HG03457 (cell line): ENCODE data around the gene CEP135.

ENCODE experiments used
- ATAC-seq: cut with Tn5 transposase; IDR thresholded peaks from one replicate; pipeline ENCODE4 v1.9.1; 2021; ENCODE audit warnings: moderate number of reproducible peaks; ENCODE audit not compliant: unreplicated experiment

CEP135 gene

DNA sequence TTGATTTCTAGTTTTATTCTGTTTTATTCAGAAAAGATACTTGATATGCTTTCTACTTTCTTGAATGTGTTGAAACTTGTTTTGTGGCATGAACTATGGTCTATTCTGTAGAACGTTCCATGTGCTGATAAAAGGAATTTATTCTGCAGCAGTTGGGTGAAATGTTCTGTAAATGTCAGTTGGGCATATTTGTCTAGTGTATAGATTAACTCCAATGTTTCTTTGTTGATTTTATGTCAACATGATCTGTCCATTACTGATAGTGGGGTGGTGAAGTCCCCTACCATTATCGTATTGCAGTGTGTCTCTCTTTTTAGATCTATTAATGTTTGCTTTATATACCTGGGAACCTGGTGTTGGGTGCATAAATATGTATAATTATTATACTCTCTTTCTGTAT is 55.5 kb downstream of the CEP135 start:
- ATAC-seq: no peak

DNA sequence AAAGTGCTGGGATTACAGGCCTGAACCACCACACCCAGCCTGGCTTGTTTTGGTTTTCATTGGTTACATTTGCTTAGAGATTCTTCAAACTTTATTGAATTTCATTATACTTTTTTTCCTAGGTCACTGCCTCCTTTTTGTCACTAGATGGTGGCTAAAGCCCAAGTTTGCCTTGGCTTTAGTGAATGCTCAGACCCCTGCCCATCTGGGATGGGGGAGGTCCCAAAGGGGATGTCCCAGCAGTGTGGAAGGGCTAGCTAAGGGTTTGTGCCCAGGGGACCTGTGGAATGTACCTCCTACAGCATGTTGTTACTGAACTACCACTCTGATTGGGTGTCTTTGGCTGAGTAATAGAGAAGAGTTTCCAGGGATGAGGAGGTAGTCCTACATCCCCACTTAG is 58.4 kb downstream of the CEP135 start:
- ATAC-seq: no peak

DNA sequence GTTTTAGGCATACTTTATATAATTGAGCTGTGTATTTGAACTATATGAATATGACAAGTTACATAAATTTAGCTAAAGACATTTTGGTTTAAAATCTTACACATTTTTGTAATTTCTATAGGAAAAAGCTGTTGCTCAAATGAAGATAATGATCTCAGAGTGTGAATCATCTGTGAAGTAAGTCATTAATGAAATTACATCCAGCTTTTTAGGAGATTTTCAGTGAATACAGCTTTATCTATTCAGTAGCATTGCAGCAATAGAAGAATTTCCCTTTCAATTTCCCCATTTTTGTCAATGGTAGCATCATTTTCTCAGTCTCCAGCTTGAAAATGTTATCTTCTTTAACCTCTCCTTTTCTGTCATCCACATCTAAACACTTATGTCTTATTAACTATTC is 59.5 kb downstream of the CEP135 start:
- ATAC-seq: no peak

DNA sequence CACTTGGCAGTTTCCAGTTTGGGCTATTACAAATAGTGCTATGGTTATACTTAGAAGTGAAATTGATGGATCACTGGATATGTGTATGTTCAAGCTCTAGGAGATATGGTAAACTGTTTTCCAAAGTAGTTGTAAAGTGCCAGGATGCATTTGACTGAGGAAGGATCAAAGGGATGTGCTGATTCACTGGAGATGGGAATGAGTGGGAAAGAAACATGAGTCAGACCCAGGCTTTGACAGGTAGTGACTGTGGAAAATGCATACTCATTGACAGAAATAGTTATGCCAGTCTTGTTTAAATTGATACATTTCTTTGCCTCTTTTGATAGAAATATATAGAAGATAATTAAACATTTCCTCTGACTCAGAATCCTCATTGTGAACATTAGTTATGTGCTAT is 77.9 kb downstream of the CEP135 start:
- no peak for ATAC-seq

DNA sequence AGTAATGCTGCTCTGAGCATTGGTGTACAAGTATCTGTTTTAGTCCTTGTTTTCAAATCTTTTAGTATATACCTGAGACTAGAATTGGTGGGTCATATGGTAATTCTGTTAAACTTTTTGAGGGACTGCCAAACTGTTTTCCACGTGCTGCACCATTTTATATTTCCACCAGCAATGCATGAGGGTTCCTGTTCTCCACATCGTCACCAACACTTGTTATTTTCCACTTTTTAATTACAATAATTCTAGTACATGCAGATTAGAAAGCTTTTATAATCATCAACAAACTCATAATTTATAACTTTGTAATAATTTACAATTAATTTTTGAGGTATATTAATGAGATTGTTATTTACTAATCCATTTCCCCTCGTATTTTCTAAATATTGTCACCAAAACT is 79.4 kb downstream of the CEP135 start:
- ATAC-seq: no peak

DNA sequence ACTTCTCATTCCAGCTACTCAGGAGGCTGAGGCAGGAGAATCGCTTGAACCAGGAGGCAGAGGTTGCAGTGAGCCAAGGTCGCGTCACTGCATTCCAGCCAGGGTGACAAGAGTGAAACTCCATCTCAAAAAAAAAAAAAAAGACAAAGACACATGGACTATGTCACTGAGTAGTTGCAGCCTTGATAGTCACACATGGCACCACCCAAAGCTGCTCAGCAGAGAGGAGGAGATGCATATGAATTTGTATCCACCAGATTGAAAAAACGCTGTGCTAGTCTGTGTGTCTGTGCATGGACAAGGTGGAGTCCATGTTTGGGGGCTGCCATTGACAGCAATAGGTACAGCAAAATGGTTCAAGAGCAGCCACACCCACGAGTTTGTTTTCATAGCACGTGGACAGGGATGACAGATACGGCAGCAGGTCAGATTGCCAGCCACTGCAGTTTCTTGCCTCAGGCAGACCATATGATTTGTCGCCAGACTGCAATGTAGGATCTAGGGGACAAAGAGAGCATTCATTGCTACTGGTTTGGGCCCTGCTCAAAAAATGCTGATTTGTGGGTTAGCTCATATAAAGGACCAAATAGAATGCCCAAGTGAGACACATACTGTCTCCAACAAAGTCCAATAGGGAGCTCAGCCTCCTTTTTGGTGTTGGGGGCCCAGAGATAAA is 89.9 kb downstream of the CEP135 start:
- ATAC-seq: no peak

DNA sequence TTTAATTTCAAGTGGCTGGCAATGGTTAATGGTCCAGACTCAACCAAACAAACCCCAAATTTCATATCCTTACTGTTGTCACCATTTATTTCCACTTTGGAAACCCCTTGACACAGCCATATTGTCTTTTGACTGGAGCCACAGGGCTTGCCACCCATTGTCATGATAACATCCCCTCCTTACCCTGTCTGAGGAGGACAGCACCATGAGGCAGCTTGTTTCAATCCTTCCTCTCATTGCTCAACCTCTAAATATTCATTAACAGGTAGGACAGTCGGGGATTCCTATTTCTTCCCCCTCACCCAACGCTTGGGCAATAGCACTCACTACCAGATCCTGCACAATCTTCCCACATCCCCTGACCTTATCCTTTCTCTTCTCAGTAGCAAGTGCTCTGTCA is 92.1 kb downstream of the CEP135 start:
- ATAC-seq: no peak

DNA sequence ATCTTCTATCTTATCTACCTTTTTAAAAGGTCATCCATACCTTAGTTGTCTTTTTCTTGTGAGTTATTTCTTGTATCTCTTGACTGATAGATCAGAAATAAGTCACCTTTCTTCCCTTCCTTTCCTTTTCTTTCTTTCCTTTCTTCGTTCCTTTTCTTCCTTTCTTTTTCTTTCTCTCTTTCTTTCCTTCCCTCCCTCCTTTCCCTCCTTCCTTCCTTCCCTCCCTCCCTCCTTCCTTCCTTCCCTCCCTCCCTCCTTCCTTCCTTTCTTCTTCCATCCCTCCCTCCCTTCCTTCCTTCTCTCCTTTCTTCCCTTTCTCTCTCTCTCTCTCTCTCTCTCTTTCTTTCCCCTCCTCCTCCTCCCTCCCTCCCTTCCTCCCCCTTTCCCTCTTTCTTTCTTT is 93.5 kb downstream of the CEP135 start:
- no peak for ATAC-seq

DNA sequence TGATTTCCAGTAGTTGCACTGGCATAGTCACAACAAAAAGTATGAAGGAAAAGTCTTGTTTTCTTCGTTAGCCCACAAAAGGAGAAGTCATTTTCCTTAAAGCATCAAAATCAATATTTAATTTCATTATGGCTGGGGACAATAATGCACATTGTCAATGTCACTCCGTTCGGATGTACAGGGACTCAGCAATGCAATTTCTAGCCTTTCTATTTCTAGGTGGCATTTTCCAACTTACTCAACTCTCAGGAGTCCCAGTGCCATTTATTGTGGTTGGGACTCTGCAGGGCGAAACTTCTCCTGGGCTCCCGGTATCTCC is 99.6 kb downstream of the CEP135 start:
- no peak for ATAC-seq

DNA sequence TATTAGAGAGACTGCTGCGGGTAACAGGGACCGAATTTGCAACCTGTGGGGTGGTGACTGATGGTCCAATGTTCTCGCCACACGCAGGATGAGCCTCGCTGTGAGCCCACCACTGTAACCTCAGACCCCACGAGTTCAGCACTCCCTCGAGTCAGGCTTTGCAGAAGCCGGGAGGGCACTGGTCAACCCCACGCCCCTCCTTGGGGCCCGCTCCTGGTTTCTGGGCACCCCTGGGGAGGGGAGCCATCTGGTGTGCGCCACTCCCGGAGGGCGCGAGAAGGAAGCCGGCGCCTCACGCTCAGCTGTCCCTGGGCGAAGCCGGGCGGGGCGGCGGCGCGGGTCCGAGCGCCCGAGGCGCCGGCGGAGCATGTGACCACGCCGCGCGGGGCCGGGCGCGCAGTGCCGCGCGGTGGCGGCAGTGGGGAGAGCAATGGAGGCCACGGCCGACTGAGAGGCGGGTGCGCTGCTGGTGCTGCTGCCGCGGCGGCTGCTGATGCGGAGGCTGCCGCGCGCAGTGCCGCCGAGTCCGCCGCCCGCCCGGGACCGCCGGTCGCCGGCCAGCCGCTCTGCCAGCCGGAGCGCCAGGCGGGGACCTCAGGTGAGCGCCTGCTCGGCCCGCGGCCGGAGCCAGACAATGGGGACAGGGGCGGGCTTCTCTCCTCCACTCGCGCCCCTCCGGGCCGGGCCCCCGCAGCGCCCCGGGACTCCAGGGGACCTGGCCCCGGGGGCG is 100.1 kb downstream of the CEP135 start:
- ATAC-seq: peak; percentile 96

DNA sequence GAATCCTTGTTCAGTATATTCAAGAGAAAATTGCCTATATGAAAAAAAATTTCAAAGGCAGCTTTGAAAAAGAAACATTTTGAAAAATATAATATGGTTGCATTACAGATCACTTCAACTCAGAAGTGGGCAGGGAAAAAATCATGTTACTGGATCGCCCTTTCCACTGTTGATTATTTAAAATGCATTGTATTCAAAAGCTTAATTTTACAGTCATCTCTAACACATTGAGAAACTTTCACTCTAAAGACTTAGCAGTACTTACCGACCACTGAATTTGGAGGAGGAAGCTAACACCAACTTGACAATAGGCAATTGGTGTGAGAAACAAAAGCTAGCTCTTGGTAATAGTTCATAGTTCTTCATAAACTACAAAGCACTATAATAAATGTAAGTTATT is 101.9 kb downstream of the CEP135 start:
- ATAC-seq: no peak

DNA sequence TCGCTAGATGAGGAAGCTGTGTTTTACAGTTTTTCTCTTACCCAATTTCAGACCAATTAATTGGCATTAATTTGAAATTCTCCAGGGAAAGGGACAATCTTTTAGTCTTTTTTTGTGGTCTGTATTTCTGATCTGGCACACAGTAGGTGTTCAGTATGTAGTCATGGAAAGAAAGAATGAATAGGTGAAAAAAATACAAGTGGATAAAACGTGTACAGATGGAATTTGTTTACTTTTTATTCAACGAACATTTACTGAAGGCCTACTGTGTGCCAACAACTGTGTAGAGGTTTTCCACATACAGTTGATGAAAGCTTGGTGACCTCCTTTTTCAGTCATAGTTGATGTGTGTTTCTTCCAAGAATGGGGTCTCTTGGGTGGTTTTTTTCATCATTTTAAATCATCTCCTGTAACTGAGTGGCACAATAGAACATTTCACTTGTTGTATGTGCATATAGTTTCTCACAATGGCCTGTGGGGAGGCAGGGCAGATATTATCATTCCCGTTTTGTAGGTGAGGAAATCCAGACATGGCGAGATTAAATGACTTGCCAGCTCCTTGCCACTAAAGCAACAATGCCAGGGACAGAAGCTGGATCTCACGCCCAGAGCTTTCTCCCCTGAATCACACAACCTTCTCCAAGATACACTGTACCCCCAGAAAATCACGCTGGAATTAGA is 102.4 kb downstream of the CEP135 start:
- ATAC-seq: no peak

DNA sequence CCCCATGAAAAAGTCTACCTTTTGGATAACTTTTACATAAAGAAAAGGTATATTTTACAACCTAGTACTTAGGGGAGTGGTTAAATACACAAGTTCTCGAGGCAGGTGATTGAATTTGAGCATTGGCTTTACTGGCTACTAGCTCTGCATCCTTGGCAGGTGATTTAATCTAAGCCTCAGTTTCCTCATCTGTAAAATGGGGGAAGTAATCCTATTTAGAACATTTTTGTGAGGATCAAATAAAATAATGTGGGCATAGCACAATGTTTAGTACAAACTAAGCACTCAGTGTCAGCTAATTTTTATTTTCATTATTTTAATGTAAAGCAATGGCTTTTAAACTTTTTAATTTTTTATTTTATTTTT is 102.9 kb downstream of the CEP135 start:
- no peak for ATAC-seq

DNA sequence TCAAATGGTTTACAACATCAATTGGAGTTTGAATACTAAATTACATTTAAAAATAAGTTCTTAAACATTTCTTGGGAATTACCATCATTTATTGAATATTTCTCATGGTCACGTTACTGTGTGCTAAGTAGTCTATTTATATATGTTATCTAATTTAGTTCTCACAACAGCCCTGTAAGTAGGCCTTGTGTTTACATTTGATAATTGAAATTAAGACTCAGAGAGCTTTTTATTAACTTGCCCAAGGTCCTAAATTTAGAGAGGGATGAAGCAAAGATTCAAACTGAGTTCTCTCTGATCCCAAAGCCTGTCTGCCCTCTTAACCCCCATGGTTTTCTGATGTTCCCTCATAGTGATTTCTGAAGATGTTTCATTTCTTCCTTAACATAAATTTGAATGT is 103.7 kb downstream of the CEP135 start:
- no peak for ATAC-seq

DNA sequence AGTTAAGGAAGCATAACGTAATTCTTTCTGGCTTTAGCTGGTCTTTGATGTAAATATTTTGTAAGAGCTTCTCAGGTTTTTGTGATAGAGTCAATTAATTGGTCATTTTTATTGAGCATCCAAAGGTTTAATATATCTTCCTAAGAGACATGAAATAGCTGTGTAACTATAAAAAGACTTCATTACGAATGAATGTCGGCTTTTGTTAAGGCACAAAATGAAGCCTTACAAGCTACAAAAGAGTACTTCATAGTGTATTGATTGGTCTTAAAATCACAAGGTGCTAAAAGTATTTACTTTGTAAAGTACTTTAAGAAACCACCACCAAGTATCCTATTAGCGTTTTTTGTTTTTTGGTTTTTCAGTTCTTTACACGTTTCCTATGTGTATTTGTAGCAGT is 104.2 kb downstream of the CEP135 start:
- no peak for ATAC-seq

DNA sequence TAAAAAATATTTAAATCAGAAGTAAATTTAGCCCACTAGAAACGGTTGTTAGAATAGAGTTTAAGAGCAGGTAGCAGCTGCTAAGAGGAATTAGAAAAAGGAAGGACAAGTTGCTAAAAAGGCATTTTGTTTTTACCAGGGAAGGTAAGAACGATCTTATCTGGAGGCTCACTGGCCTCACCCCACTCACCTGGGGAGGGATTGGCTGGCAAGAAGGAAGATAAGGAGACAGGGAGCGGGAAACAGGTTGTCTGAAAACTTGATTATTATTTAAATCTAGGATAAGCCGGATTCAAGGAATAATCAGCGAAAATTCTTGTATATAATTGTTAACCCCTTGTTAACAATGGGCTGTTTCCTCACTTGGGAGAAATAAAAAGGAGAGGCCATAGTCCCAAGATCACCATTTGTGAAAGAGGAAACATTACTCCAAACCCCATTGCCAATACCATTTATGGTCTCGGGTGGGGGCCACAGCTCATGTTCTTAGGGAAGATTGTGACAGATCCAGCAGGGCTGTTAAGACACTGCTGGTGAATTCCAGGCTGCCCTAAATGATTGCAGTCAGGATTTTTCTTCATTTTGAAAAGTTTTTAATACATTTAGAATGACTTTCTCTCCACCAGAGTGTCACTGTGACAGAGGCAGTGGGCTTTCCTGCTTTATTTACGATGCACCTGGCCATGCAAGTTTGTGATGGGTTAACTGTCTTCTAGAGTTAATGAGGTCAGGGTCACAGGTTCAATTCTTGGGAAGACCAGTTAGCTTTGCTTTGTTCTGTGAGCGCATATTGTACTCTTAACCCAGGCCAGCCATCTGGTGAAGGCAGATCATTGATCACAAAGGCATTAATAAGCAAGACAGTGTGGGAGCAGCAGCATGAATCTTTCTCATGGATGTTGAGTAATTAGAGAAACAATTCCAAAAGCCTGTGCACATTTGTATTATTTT is 106.6 kb downstream of the CEP135 start:
- ATAC-seq: no peak

DNA sequence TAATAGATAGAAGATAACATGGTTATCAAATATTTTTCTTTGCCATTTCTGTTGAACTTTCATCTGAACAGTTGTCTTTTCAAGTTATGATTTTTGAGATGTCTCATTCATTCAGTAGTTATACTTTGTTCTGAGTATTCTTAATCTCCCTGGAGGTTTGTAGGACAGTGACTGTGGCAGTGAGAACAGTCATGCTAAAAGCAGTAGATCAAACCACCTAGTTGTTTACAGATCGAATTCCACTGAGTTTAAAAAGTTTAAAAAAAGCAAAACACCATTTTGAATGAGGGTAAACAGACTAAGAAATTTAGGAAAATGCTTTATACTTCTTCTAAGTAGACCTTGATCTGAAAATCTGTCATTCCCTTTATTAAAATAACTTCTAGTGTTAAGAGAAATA is 107.2 kb downstream of the CEP135 start:
- no peak for ATAC-seq

DNA sequence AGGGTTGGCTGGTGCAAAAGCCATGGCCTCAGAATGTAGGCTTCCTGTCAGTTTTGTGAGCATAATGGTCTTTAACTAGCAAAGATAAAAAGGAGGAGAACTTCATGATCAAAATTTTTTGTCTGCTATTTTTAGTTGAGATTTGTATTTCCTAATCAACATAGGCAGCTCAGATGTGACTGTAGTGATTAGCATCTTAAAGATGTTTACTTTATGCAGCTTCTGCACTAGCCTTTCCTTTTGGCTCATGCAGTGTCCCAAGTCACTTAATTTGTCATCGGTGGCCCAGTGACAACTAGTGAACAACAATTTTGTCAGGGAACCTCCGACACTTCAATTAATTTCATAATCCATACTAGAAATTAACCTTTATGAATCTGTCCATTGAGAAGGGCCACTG is 109.8 kb downstream of the CEP135 start:
- ATAC-seq: no peak

DNA sequence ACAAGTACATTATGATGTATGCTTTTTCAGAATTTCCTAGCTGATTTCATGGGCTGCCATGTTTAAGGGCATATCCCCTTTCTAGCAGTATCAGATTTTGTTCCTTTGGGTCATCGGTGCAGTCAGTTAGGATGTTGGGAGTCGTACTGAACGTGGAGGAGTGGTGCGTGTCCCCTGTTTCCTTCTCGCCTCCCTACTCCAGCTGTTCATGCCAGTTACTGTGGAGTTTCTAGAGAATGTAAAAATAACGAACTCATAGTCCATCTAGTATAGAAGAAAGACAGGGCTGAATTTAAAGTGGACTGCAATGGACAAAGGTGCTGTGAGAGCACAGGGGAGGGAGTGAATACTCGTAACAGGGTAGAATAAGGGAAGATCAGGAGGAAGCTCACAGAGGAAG is 111.3 kb downstream of the CEP135 start:
- ATAC-seq: no peak

DNA sequence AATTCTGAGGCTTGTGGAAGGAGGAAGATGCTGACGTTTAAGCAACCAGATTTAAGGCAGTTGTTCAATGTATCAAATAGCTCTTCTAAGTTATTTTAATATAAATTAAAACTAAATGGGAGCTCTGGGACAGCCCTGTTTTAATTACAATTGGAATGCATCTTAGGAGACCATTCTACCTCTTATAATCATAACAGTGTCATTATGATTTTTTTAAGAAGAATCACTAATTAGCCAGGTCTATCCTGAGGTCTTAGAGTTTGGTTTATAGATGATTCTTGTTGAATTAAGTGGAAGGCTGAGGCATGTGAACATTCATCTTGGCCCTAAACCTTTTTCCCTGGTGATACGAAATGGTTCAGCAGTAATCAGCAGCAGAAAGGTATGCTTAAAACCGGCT is 113.4 kb downstream of the CEP135 start:
- ATAC-seq: no peak

DNA sequence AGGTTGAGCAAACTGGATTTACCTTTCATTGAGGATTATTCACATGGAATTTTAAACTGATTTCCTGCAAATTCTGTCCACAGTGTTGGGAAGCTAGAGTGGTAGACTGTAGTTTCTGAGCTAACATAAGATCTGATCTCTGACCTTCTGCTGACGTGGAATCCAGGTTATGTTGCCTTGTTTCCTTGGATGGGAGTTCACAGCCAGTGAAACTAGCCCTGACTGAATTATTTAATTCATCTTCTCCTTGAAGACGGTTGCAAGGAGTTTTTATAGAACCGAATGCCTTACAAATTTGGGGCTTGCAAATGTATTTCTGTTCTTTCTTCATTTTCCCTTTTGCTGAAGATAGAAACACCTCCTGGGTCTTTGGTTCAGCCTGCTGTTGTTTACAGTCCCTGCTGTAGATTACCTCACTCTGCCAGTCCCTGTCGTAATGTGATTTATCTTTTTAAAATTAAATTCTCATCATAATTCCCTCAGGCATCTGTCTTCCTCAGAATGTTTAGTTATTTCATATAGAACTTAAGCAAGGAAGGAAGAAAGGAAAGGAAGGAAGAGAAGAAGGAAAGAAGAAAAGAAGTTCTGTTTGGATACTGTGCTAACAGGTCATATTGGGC is 113.9 kb downstream of the CEP135 start:
- no peak for ATAC-seq
